ENCODE data around the gene ISCU.

ISCU gene

DNA sequence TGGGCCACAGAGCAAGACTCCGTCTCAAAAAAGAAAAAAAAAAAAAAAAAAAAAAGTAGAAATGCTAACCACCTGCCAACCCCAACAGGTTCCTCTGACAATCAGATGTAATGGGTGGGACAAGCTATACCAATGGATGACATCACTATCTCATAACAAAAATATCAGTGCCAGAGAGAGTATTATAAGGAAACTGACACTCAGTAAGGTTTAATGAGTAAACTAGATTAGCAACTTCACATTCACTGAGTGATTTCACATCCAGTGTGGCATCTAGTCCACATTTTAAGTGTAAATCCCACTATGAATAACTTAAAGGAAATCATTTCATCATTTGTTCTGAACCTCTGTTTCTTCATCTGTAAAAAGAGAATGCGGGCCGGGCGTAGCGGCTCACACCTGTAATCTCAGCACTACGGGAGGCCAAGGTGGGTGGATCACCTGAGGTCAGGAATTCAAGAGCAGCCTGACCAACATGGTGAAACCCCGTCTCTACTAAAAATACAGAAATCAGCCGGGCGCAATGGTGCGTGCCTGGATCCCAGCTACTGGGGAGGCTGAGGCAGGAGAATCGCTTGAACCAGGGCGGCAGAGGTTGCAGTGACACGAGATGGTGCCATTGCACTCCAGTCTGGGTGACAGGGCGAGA is 3.3 kb upstream of the ISCU start:
- peak overlapping the region; percentile 98 for H3K4me3 ChIP-seq (replicated peaks; ENCODE audit: low read depth, low read length)
- DNase-seq (ENCODE audit: low read depth): no peak

DNA sequence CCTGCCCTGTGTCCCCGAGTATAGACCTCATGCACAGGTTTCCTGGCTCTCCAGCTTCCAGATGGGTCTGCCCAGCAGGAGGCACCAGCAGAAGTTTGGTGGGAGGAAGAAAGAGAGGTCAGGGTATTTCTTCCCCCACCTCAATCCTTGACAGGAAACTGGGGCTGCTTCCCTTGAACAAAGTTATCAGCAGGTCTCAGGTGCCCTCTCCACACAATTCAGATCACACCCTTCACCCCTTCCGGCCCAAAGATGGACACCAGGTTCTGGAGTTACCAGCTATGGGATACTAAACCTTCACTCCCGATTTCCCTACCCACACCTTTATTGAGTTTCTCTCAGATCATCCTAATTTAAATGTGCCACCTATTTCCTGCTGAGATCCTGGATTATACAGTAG is 2.6 kb upstream of the ISCU start:
- TF ChIP-seq, protein P1, sequence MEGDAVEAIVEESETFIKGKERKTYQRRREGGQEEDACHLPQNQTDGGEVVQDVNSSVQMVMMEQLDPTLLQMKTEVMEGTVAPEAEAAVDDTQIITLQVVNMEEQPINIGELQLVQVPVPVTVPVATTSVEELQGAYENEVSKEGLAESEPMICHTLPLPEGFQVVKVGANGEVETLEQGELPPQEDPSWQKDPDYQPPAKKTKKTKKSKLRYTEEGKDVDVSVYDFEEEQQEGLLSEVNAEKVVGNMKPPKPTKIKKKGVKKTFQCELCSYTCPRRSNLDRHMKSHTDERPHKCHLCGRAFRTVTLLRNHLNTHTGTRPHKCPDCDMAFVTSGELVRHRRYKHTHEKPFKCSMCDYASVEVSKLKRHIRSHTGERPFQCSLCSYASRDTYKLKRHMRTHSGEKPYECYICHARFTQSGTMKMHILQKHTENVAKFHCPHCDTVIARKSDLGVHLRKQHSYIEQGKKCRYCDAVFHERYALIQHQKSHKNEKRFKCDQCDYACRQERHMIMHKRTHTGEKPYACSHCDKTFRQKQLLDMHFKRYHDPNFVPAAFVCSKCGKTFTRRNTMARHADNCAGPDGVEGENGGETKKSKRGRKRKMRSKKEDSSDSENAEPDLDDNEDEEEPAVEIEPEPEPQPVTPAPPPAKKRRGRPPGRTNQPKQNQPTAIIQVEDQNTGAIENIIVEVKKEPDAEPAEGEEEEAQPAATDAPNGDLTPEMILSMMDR (IDR thresholded peaks at IDR 0.05; ENCODE audit: low read length, missing control alignments): no peak
- DNase-seq (ENCODE audit: low read depth): no peak
- peak overlapping the region; percentile 98 for H3K4me3 ChIP-seq (replicated peaks; ENCODE audit: low read depth, low read length)

More for the DNA sequence above, 3.3 kb upstream of the ISCU start:
- TF ChIP-seq, protein P1 (IDR thresholded peaks at IDR 0.05; ENCODE audit: low read length, missing control alignments): no peak

DNA sequence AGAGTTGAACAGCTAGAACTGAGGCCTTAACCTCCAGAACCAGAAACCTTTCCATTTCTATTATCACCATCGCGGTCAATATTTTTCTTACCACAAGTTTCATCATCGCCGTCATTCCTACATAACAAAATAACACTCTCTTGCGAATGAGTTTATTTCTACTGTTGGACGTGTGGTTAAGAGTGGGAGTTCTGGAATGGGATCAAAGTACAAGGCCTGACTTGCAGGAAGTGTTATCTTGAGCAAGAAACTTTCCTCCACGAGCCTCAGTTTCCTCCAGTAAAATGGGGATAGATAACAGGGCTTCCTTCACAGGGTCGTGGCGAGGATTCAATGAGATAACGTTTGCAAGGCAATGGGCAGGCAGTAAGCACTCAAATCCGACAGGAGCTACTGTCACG is 2.1 kb upstream of the ISCU start:
- TF ChIP-seq, protein P1 (IDR thresholded peaks at IDR 0.05; ENCODE audit: low read length, missing control alignments): no peak

DNA sequence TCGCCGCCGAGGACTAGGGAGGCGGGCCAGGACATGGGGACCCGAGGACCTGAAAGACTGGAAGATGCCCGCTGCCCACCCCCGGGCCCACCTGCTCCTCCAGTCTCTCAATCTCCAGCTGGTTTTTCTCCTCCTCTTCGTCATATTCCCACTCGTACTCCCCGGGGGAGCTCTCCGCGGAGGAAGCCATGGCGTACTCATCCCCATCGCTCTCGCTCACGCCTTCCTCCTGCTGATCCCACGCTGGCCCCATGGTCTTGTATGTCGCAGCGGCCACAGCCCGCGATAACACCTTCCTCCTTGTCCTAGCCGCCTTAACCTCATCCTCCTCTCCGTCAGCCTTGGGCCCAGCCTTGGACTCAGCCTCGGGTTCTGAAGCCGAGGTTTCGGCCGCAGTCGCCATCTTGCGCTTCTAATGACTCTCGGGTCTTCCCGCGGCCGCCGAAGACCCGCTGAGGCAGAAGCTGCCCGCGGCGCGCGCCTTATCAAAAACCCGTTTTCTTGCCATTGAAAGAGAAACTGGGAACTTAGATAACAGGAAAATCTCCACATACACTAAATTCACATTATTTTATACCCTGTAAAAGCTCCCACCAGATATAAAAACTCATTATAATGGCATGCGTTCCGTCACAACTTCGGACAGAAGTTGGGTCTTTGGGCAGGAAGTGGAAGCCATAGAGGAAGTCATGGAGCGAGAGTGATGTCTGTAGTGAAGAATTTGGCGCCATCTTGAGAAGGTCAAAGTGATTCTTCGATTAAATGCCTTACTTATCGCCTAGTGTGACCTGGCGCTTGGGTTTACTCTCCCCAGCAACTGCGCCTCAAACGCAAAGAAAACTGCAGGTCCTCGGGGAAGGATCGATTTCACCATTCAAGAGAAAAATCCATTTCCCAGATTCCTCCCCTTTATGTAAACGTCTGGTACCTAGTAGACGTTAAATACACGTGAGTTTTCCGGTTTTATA is 1.4 kb upstream of the ISCU start, which contains the start of gene SART3:
Gene SART3, minus strand, starts transcription at position 422 of the 968 bp plus-strand sequence. Its CDS starts 19 bp downstream, at position 403.
- peak within 1 kb of the TSS; percentile 98 for H3K4me3 ChIP-seq (replicated peaks; ENCODE audit: low read depth, low read length)
- TF ChIP-seq, protein P1 (IDR thresholded peaks at IDR 0.05; ENCODE audit: low read length, missing control alignments): no peak
- DNase-seq (ENCODE audit: low read depth): peak; percentile 90

More for the DNA sequence above, 2.1 kb upstream of the ISCU start:
- peak; percentile 75 for DNase-seq (ENCODE audit: low read depth)
- peak overlapping the region; percentile 98 for H3K4me3 ChIP-seq (replicated peaks; ENCODE audit: low read depth, low read length)

DNA sequence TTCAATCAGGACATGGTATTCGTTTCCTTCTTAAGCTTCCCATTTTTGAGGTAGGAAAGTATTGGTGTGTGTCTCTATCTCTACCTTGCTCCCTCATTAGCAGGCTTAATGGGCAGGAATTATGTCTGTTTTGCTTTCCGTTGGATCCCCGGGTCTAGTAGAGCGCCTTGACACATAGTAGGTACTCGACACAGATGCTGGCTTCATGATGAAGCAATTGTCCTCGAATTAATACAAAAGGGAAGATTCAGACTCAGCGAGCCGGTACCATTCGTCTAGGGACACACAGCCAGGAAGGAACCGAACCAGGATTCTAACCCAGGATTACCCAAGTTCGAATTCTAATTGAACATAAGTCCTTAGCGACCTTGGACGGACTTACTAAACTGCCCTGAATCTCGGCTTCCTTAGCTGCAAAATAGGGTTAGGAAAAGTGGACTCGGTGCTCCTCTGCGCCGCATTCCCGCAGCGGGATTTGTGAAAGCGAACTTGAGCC is 496 bp upstream of the ISCU start:
- H3K4me3 ChIP-seq (replicated peaks; ENCODE audit: low read depth, low read length): peak overlapping the region; percentile 98
- no peak for DNase-seq (ENCODE audit: low read depth)
- TF ChIP-seq, protein P1 (IDR thresholded peaks at IDR 0.05; ENCODE audit: low read length, missing control alignments): no peak

DNA sequence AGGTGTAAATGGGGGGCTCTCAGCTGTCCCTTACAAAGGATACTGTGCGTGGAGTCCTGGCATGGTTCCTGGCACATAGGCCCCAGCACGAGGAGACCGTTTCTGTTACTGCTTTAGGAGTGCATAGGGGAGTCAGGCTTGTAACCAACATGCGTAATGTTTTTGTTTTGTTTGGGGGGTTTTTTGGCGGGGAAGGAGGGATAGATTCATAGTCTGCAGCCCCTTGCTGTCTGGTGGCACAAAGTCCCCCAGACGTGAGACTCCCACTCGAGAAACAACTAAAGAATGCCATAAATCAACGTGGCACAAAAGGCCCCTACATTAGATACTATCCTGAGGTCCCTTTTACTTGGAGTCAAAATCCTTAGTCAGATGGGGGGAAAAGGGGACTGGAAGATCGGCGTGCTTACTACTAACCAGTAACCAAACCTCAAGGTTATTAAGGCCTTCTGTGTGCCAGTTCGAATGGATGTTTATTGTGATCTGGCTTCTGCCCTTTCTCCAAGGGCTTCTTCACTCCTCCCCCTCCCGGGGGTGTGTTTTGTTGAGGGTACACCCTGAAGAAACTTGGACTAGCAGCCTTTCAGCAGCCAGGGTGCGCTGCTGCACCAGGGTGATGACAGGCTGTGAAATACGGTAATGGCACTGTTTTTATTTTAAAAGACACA is 874 bp downstream of the ISCU start:
- peak overlapping the region; percentile 92 for H3K4me3 ChIP-seq (replicated peaks; ENCODE audit: low read depth, low read length)
- DNase-seq (ENCODE audit: low read depth): peak; percentile 90
- TF ChIP-seq, protein P1 (IDR thresholded peaks at IDR 0.05; ENCODE audit: low read length, missing control alignments): peak; percentile 97
